ENCODE results near the gene DYRK1B. TPM values are rescaled to one million over a fixed set of nuclear protein-coding genes. Genes with fewer than 3 reads are reported as not detected.
A peak's percentile ranks its signal among the peaks of the same experiment; 100 is the strongest.

Gene DYRK1B
- total and polyA plus RNA-seq, 2 experiments from 2014 or later = 19.2 to 31.4 TPM

DNA sequence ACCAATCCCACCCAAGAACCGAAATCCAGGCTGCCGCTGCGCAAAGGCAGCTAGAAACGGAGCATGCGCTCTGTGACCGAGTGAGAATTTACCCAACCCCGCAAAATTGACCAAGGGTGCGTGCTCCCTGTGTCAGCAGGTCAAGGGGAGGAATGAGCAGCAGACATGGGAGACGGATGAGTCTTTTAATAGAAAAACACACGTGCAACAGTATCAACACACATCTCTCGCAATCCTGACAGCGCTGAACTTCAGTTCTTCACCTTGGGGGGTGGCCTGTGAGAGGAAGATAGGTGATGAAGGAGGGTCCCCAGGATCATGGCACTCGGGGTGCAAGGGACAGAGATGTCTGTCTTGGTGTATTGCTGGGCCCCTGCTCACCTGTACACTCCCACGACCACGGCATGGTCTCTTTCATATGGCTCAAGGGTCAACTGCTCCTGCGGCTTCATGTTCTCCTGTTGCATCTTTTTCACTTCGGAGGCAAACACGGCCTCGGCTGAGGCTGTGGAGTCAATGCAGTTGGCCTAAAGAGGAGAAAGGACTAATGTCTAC lies 402 bp upstream of the DYRK1B start:
- no peak for DNase-seq (ENCODE audit: low read depth in 1 of 2, low spot score in 1 of 2)
- TF ChIP-seq, protein P1, sequence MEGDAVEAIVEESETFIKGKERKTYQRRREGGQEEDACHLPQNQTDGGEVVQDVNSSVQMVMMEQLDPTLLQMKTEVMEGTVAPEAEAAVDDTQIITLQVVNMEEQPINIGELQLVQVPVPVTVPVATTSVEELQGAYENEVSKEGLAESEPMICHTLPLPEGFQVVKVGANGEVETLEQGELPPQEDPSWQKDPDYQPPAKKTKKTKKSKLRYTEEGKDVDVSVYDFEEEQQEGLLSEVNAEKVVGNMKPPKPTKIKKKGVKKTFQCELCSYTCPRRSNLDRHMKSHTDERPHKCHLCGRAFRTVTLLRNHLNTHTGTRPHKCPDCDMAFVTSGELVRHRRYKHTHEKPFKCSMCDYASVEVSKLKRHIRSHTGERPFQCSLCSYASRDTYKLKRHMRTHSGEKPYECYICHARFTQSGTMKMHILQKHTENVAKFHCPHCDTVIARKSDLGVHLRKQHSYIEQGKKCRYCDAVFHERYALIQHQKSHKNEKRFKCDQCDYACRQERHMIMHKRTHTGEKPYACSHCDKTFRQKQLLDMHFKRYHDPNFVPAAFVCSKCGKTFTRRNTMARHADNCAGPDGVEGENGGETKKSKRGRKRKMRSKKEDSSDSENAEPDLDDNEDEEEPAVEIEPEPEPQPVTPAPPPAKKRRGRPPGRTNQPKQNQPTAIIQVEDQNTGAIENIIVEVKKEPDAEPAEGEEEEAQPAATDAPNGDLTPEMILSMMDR (IDR thresholded peaks at IDR 0.05; ENCODE audit: low read depth, low read length) = no peak
- H3K4me1 ChIP-seq (ENCODE audit: low read depth) = no peaks in the 10 kb centered on the region
- H3K27me3 ChIP-seq = no peaks in the 10 kb centered on the region
- H3K9me3 ChIP-seq (ENCODE audit: low read depth) = no peaks in the 10 kb centered on the region
- peaks cover 45% of the 10 kb centered on the region for H3K36me3 ChIP-seq
- H3K27ac ChIP-seq = peak overlapping the region; percentile 56
- no peak overlapping the region for H3K4me3 ChIP-seq

DNA sequence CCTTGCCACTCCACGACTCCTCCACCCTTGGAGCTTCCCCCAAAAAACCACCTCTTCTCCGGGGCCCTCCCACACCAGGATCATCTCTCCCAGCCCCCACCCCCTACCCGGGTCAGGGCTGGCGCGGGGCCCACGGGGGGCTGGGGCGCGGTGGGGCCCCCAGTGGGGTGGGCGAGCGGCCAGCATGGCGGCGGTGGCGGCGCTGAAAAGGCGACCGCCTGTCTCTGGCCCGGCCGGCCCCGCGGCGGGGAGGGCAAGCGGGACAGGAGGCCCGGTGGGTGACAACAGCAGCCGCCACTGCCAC lies 850 bp downstream of the DYRK1B start:
- Histone ChIP-seq H3K4me1 (ENCODE audit: low read depth) (no peaks in the 10 kb centered on the region), H3K9me3 (ENCODE audit: low read depth) (no peaks in the 10 kb centered on the region), H3K36me3 (peaks cover 45% of the 10 kb centered on the region), H3K4me3 (peak overlapping the region; percentile 87), H3K27ac (peak overlapping the region; percentile 84), H3K27me3 (no peaks in the 10 kb centered on the region)
- no peak for DNase-seq (ENCODE audit: low read depth in 1 of 2, low spot score in 1 of 2)
- TF ChIP-seq, protein P1 (IDR thresholded peaks at IDR 0.05; ENCODE audit: low read depth, low read length) = no peak

DNA sequence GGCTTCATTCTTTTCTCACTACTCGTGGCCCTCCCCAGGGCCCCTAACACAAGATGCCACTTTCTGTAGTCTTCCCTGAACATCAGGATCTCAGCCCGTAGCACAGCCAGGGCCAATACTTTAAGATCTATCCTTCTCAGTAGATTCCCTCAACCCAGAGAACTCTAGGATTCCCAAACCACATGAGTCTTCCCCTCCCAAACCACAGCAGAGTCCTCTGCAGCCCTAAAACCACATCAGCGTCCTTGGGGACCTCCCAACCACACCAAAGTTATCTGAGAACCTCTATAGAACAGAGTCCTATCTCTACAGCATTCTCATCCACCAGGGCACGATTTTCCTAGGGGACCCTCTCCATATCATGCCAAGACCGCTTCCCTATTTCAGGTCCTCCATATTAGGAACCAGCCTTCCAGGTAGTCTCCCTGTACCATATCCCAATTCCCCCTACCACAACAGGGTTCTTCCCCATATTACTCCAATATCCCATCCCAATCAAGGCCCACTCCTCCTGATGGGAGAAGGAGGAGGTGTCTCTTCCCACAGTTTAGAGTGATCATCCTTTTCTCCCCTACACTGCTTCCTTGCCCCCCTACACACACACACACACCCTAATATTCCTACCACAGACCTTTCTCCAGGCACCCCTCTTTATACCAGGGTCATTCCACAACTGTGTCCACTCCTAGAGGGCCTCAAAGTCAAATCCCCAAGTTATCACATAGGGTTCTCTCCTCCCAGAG lies 1.4 kb downstream of the DYRK1B start:
- no peaks in the 10 kb centered on the region for H3K9me3 ChIP-seq (ENCODE audit: low read depth)
- DNase-seq (ENCODE audit: low read depth in 1 of 2, low spot score in 1 of 2) = peak in 1 of 2 donors; percentile 14
- H3K27me3 ChIP-seq = no peaks in the 10 kb centered on the region
- H3K36me3 ChIP-seq = peaks cover 42% of the 10 kb centered on the region
- H3K27ac ChIP-seq = peak overlapping the region; percentile 84
- H3K4me3 ChIP-seq = peak overlapping the region; percentile 87
- TF ChIP-seq, protein P1 (IDR thresholded peaks at IDR 0.05; ENCODE audit: low read depth, low read length) = no peak
- no peaks in the 10 kb centered on the region for H3K4me1 ChIP-seq (ENCODE audit: low read depth)

DNA sequence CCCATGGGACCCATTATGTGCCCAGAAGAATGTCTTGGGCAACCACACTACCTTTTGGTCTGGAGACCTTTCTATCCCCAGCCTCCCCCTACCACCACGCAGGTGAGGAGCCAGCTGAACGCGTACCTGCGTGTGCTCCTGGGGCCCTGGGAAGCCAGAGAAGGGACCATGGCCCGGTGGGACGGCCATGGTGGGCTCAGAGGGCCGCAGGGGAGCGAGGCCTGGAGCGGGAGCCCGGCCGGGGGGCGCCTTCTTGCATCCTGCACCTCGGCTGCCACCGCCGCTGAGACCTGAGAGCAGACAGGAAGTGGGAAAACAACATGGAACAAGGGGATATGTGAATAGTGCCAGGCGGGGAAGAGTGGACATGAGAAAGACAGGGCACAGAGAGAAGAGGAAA lies 2.3 kb downstream of the DYRK1B start:
- TF ChIP-seq, protein P1 (IDR thresholded peaks at IDR 0.05; ENCODE audit: low read depth, low read length) = no peak
- no peaks in the 10 kb centered on the region for H3K9me3 ChIP-seq (ENCODE audit: low read depth)
- H3K4me1 ChIP-seq (ENCODE audit: low read depth) = no peaks in the 10 kb centered on the region
- H3K27me3 ChIP-seq = no peaks in the 10 kb centered on the region
- H3K36me3 ChIP-seq = peaks cover 40% of the 10 kb centered on the region
- H3K4me3 ChIP-seq = no peak overlapping the region
- no peak for DNase-seq (ENCODE audit: low read depth in 1 of 2, low spot score in 1 of 2)
- H3K27ac ChIP-seq = no peak overlapping the region

DNA sequence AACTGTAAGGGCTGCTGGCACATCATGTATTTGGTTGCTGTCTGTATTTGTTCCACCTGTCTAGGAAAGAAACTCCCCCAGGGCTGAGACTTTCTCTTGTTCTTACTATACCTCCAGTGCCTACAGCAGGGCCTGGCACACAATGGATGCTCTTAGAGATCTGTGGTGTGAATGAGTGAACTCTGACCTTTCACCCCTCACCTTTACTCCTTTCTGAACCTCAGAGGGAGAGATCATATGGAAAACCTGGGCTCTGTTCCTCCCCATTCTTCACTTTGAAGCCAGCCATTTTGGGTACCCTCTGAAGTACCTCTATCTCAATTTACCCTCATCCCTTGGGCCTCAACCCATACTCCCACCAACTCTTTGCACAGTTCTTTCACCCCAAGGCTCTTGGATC lies 3.1 kb downstream of the DYRK1B start:
- Histone ChIP-seq H3K36me3 (peaks cover 31% of the 10 kb centered on the region), H3K27ac (no peak overlapping the region), H3K4me1 (ENCODE audit: low read depth) (no peaks in the 10 kb centered on the region), H3K4me3 (no peak overlapping the region), H3K27me3 (no peaks in the 10 kb centered on the region), H3K9me3 (ENCODE audit: low read depth) (no peaks in the 10 kb centered on the region)
- no peak for DNase-seq (ENCODE audit: low read depth in 1 of 2, low spot score in 1 of 2)
- TF ChIP-seq, protein P1 (IDR thresholded peaks at IDR 0.05; ENCODE audit: low read depth, low read length) = no peak

Measured in cardiac muscle cell (in vitro differentiated cells and primary cell).